HG03175 (cell line): ENCODE results near the gene CNGA3.

Source experiments
- ATAC-seq: cut with Tn5 transposase; IDR thresholded peaks from one replicate; pipeline ENCODE4 v1.9.1; 2021; ENCODE audit warnings: mild to moderate bottlenecking, moderate library complexity; ENCODE audit not compliant: unreplicated experiment

Gene CNGA3

DNA sequence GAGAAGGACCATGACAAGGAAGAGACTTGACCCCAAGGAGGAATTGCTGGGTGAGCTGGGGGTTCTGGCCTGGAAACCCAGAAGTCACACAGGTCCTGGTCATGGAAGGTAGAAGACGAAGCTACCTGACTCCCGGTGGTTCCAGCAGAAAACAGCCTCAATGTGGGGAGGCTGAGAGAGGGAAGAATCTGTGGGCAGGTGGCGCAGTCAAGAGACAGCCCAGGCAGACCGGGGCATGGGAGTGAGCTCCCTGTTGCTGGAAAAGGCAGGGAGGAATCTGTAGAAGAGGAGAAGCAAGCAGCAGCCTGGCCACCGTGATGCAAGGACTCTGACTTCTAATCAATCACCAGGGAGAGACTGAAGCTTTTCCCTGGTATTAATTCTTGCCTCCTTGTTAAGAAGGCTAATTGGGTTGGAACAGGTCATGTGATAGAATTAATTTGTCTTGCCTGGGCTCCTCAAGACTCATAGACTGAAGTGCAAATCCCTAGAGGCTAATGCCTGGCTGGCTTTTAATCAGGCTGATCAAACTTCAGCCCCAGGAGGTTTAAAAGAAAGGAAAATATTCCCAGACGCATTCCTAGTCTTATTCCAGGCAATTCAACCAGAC lies 30.1 kb downstream of the CNGA3 start:
- no peak for ATAC-seq

DNA sequence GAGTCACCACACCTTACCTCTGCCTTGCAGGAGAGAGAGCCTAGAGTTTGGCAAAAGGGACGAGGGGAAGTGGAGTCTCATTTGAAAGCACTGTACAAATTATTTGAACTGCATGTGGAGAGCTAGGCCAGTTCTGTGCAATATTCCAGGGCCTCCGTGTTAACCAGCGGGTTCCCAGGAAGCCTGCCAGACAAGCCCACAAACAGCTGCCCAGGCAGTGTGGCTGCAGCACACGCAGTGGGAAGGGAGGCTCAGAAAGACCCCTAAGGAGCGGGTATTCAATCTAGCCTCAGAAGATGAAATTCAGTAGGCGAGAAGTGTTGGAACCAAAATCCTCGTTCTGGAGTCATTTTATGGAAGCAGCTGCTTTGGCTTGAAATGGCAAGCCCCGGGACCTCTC lies 30.7 kb downstream of the CNGA3 start:
- ATAC-seq = no peak

DNA sequence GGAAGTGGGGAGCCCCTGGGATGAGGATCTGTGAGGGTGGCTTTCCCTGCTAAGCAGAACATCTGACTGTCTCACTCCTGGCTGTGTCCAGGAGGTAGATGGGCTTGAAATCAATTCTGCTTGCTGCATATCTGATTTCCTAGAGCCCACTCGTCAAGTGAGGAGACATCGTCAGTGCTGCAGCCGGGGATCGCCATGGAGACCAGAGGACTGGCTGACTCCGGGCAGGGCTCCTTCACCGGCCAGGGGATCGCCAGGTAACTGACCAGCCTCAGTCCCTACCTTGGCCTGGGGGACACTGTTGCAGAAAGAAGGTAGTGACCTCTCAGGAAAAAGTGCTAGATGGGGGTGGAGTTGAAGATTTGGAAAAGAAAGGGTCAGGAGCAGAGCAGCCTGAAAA lies 31.3 kb downstream of the CNGA3 start:
- no peak for ATAC-seq

DNA sequence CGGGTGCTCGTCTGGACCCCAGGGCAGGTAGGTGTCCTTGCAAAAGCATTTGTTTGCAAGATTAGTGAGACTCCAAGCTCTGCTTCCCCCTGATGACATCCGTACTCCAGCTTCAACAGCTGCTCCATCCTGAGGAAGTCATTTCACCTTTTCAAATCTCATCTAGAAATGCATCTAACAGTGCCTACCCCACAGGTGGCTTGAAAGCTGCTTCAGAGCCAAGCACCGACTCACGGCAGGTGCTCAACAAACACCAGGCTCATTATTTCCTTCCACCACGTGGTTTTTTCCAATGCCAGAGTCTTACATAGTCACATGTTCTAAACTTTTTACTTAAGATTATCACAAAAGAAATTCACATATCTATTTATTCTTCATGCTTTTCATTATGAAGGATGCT lies 31.9 kb downstream of the CNGA3 start:
- no peak for ATAC-seq

DNA sequence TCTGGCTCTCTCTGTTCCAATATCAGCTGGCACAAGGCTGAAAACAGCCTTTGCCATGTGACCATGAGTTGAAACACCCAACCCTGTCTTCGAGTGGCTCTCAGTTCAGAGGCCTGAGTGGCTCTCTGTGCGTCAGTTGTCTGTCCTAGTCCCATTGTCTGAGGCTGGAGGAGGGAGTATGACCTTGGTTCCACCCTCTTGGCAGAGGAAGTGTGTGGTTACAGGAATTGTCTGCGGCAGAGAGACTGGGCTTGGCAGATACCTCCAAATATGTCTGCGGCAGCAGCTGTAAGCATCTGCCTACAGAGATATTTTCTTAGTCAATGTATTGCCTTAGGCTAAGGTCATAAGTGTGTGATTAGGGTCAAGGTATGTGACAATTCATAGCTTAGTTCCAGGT lies 32.6 kb downstream of the CNGA3 start:
- ATAC-seq = no peak

DNA sequence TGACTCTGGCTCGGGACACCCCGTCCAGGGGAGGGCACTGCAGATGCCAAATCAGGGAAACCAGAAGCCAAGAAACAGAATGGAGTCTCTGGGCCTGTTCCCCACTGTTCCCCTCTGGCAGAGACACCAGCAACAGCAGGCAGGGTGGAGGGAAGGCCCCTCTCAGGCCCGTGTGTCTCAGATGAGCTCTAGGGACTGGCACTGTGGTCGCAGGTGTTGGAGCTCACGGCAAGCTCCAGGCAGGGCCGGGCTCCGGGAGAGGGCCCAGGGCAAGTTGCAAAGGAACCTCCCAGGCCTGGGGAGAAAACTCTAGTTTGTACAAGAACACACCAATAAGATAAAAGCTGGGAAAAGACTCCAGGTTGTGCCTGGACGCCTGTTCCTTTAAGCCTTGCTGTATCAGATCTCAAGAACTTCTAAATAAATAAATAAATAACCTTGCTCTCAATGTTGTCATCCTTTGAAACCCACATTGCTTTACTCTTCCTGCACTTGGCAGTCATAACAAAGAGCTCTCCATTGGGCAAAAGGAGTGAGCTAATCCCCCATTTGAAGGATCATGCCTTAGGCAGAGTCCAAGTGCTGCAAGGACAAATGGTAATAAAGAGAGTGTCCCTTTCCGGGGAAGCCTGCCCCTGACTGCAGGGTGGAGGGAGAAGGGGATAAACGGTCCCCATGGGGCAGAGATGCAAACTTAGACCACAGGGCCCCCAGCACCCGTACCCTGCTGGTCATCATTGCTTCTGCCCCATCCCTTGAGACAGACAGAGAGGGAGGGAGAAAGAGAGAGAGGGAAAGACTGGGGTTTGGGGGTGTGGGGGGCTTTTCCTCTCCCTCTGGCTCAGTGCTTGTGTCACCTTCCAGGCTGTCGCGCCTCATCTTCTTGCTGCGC lies 33.3 kb downstream of the CNGA3 start:
- no peak for ATAC-seq

DNA sequence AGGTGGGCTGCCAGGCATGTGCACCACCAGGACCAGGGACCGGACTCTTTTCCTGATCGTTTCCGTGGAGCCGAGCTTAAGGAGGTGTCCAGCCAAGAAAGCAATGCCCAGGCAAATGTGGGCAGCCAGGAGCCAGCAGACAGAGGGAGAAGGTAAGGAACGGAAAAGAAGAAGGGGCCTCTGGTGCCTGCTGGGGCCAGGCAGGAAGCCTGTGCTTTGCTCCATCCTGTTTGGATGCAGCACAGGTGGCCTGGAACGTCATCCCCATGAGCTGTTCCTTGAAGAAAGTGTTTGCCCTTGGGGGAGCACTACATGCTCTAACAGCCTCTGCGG lies 33.9 kb downstream of the CNGA3 start:
- no peak for ATAC-seq

DNA sequence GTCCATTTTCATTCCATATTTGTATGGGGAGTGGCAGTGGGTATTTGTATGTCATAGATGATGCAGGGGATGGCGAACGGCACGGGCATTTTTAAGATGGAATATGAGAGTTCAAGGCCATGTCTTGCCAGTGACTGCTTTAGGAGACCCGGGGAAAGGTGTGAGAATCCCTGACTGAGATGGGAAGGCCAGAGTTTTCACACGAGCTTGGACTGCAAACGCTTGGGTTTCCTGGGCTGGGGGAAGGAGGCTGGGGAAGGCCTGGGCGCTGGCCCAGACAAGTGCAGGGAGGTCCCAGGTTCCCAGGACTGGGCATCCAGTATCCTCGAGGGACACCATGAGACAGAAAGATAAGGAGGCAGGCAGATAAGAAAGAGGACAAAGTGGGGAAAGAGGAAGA lies 35.2 kb downstream of the CNGA3 start:
- ATAC-seq = no peak

DNA sequence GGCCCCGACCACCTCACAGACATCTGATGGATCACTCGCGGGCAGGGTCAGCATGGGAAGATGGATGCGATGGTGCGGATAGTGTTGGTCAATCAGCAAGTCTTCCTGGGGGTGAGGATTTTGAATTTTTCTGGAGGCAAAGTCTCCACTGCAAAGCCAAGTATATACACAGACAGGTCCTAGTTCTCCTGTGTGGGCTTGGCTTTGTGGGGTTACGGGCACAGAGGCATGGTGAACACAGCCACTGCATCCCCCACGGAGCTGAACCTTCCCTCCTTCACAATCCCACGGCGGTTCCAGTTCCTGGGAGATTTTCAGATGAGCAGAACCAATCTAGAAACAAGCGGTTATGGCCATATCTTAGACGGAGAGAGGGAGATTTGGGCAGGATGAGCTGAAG lies 35.8 kb downstream of the CNGA3 start:
- no peak for ATAC-seq

DNA sequence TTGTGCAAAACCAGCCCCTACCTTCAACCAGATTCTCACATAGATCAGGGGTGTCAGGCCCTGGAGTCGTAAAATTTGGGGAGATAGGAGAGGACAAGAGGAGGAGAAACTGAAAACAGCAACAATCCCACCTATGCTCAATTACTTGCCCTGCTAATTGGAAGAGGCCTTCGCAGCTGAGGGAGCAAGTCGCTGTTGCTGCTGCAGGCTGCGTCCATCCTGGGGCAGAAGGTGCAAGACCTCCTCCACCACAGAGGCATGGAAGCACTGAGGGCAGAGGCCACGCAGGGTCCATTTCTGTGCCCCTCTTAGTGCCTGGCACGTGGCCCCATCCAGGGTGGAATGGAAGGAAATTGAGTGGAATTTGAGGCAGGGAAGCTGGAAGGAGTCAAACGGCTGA lies 36.5 kb downstream of the CNGA3 start:
- no peak for ATAC-seq

DNA sequence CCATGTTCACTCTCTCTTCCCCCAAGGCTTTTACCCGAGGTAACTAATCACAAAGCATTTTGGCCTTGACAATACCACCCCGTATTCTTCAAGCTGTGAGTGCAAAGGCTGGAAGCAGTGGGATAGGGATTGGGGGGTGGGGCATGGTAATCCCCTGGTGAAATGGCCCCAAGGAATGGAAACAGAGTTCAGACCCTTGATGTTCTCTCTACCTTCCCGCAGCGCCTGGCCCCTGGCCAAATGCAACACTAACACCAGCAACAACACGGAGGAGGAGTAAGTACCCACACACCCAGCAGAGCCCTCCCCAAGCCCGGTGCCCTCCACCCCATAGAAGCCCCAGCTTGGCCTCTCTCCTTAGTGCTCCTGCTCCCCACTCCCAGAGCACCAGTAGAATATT lies 36.9 kb downstream of the CNGA3 start:
- ATAC-seq = no peak

DNA sequence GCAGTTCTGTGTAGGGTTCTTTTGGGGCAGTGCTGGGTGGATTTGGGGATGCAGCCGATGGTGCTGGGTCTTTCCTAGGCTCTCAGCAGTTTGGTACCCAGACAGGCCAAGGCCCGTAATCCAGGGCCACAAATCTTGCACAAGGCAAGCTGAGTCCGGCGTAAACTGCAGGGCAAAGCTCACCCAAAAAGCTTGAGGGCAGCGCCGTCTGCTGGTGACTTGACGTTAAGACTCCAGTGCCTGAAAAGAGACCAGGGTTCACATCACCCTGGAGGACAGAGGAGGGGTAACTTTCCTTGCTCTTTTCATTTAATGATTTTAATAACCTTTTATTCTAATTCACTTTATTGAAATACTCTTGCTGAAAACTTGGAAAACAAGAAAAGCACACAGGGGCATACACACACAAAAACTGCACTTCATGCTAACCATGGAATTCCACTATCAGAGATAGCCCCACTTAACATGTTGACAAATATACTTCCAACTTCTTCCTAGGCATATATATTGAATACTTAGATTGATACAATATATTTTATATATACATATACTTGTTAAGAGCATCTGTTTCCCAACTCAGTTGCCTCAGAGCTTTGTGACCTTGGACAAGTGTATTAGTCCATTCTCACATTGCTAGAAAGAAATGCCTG lies 38.9 kb downstream of the CNGA3 start:
- peak; percentile 80 for ATAC-seq

DNA sequence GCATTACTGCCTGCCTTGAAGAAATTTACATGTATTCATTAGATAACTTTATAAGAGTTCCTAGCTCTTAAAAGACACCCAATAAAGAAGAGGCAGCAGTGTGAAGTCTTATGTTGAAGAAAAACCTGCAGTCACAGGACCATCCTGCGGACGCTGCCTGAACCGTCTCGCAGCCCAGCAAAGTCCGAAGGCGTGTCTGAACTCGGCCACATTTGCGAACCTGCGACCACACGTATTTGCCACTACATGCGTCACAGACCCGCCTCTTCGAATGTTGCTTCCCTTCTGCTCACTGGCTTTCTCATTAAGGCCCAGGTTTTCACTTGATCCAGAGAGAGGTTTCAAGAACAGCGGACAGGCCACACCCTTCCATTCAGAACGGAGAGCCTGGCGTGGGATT lies 41.2 kb downstream of the CNGA3 start:
- no peak for ATAC-seq

DNA sequence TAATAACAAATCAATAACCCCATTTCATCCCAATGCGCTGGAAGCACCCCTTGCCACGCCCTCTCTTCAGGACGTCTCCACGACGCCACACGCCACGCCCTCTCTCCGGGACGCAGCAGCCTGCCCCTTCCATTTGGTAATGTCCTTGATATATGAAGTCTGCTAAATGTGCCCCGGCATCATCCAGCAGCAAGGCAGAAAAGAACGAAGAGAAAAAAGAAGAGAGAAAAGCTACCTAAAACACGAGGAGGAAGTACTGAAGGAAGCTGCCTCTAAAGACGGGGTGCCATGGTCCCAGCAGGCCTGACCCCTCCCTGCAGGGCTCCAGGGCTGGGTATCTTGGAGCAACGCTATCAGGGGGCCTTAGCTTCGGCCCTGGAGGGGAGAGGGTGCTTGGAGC lies 41.8 kb downstream of the CNGA3 start:
- ATAC-seq = no peak

DNA sequence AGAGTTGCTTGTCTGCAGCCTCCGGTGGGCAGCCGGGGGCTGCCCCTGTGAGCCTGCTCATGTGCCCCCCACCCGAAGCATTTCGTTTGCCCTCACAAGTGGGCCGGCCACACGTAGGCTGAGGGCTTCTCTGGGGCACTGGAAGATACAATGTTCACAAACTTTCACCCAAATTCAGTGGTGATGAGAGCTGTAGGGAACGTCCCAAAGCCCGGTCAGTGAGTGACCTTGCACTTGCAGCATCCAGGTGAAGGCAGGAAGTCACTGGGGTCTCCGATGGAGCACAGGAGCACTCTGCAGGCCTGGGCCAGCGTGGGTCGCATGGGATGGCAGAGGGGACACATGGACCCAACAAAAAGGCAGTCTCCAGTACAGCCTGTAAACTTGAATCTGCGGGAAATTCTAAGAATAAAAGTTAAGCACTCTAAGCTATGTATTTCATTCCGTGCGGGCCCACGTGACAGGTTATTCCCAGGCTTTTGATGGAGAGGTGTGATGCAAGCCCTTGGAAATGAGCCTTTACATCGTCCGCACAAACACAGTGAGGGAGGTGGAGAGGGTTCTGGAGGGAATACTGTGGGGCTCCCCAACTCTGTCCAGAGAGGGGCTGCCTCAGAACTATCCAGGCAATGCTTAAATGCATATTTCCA lies 42.5 kb downstream of the CNGA3 start:
- ATAC-seq = no peak

DNA sequence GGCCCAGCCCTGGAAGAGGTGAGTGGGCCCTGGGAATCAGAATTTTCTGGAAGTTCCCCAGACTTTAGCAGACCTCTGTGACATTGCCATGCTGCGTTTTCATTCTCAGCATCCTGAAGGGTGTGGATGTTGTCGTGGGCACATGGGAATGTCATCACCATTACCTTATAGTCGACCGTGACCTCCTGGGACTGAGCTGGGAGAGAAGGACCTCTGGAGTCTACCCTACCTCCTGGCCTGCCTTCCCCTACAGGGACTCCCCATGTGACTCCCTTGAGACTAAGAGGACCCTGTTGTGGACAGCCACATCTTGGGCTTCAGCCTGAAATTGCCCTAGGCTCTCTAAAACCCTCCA lies 43.0 kb downstream of the CNGA3 start:
- ATAC-seq = no peak

DNA sequence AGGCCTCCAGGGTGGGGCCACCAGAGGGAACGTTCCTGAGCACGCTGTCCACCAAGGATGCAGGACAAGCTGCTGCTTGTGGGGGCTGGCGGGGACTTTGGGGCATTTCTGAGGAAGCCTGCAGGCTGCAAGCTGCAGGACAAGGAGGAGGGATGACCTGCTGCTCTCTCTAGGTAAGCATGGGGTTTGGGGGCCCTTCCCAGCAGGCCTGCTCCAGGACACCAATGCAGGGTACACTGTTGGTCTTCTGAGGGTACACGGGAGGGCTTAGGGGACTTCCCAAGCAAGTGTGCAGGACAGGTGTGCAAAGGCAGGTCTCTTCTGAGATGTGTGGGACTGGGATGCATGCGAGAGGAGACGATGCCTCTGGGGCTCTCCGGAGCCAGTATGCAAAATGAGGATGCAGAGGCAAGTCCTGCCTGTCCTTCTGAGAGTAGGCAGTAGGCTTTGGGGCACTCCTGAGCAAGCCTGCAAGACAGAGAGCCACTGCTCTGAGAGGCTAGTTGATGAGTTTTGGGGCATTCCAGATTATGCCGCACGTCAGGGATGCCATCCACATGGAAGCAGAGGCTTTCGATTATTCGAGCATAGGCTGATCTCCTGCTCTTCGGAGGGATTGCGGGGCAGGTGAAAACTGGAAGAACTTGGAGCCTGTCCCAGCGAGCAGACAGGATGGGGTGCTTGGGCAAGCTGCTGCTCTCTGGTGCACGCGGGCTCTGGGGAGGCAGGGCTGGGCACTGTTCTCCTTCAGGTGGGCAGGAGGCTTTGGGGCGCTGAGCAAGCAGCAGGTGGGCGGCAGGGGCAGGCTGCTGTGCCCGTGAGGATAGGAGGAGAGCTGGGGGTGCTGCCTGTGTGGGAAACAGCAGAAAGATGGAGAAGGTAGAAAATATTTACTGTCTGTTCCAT lies 44.6 kb downstream of the CNGA3 start:
- no peak for ATAC-seq

DNA sequence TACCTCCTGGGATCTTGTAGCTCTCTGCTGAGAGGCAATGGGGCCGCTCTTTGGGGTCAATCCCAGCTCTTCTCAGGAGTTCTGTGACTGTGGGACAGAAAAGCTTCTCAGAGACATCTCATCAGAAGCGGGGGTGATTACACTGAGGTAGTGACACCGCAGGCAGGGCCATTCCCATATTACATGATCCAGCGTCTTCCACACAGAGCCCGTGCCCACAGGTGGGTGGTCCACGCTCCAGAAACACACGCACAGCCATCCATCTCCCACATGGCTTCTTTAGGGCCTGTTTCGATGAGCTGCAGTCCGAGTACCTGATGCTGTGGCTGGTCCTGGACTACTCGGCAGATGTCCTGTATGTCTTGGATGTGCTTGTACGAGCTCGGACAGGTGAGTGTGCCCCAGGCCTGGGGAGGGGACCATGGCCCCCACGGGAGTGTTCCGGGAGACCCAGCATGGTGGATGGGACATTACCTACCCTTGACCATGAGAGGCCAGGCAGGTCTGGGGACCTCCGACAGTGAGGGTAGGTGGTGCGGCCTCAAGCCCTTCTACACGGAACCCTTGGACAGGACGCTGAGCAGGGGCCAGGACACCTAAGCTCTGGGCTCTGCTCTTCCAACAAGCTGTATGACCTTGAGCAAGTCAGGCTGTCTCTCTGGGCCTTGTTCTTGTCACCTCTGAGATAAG lies 45.5 kb downstream of the CNGA3 start:
- ATAC-seq = no peak

DNA sequence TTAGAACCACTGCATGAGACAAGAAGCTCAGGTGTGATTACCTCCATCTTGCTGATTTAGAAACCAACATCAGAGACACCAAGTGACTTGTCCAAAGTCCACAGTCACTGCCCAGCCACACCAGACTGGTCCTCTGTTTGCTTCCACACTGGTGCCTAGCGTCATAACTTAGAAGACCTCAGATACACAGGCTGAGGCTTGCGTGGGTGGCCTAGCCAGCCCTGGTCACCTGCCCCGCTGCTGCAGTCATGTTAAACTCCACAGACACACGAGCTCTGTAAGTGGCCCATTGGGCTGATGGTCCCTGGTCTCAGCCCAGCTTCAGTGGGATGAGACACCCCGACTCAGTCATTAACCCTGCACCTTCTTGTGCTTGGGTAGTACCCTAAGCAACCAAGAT lies 47.1 kb downstream of the CNGA3 start:
- no peak for ATAC-seq

DNA sequence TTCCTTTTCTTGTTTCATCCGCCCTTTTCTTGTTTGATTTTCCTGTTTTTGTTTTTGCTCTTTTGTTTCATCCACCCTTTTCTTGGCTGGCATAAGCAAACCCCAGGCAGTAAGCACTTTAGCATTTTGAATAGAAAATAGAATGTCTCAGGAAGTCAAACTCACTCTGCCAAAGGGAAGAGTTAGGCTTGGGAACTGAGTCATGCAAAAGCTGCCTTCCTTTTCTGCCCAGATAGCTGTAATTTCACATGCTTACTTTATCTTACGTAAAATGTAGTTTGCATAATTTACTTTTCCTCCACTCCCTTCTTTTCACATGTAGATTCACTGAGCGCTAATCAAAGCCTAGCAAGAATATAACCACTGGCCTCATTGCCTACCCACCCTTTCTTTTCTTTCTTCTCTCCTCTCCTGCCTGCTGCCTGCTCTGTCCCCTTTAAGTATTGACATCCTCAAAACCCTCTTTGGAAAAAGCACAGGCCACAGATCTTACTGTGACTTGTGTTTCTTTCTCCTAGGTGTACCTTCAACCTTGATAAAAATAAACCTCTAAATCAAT lies 48.4 kb downstream of the CNGA3 start:
- ATAC-seq = no peak
